GM23338 (cell line): ENCODE results near the gene LRSAM1. TPM values are rescaled to one million over a fixed set of nuclear protein-coding genes. Genes with fewer than 3 reads are reported as not detected.

Experiments used
- ATAC-seq: fragments of 200-7000 bp; cut with Tn5 transposase; 3 replicates; pipeline ENCODE4 v1.9.1; 2020
- DNase-seq: peaks from one replicate; pipeline ENCODE4 v3.0.0-alpha.2; 2015; ENCODE audit warnings: low spot score
- H2AFZ ChIP-seq: fragments of 200-600 bp; sonication (generic); 2 replicates; pipeline ENCODE4 v1.8.0; 2016; ENCODE audit warnings: antibody characterized with exemption, mild to moderate bottlenecking, moderate library complexity
- H3F3A ChIP-seq: fragments of 200-600 bp; sonication (generic); replicated peaks from 2 replicates; pipeline ENCODE4 v1.8.0; 2017; ENCODE audit warnings: antibody characterized with exemption, mixed run types, low read depth
- H3K27ac ChIP-seq: fragments of 200-600 bp; sonication (generic); 2 replicates; pipeline ENCODE4 v1.6.1; 2016; ENCODE audit warnings: low read depth
- H3K27me3 ChIP-seq: fragments of 200-600 bp; sonication (generic); 2 replicates; pipeline ENCODE4 v1.8.0; 2016; ENCODE audit warnings: mild to moderate bottlenecking, mixed run types, moderate library complexity; ENCODE audit not compliant: insufficient read depth
- H3K36me3 ChIP-seq: fragments of 200-600 bp; sonication (generic); 2 replicates; pipeline ENCODE4 v1.8.0; 2016; ENCODE audit warnings: mild to moderate bottlenecking; ENCODE audit not compliant: insufficient read depth
- H3K4me1 ChIP-seq: fragments of 200-600 bp; sonication (generic); 2 replicates; pipeline ENCODE4 v1.8.0; 2016; ENCODE audit warnings: mild to moderate bottlenecking, moderate library complexity; ENCODE audit not compliant: insufficient read depth
- H3K4me2 ChIP-seq: fragments of 200-600 bp; sonication (generic); 2 replicates; pipeline ENCODE4 v1.7.1; 2017; ENCODE audit warnings: mixed run types
- H3K4me3 ChIP-seq: fragments of 200-600 bp; sonication (generic); 2 replicates; pipeline ENCODE4 v1.6.1; 2016; ENCODE audit warnings: mixed run types
- H3K79me2 ChIP-seq: fragments of 200-600 bp; sonication (generic); replicated peaks from 2 replicates; pipeline ENCODE4 v1.8.0; 2017; ENCODE audit warnings: mild to moderate bottlenecking; ENCODE audit not compliant: insufficient read depth
- H3K9me2 ChIP-seq: fragments of 200-600 bp; sonication (generic); 2 replicates; pipeline ENCODE4 v1.8.0; 2017; ENCODE audit not compliant: insufficient read depth
- H4K20me1 ChIP-seq: fragments of 200-600 bp; sonication (generic); replicated peaks from 2 replicates; pipeline ENCODE4 v1.8.0; 2017; ENCODE audit warnings: mild to moderate bottlenecking; ENCODE audit not compliant: insufficient read depth
- H3K27ac Mint-ChIP-seq: 2 replicates; pipeline ENCODE4 v1.8.0; 2020; ENCODE audit warnings: inconsistent platforms, mild to moderate bottlenecking, moderate library complexity, mixed read lengths
- H3K27me3 Mint-ChIP-seq: 3 replicates; pipeline ENCODE4 v1.8.0; 2022; ENCODE audit warnings: low read depth, mild to moderate bottlenecking, moderate library complexity, mixed read lengths, inconsistent platforms; ENCODE audit not compliant: insufficient read depth, poor library complexity
- H3K36me3 Mint-ChIP-seq: 3 replicates; pipeline ENCODE4 v1.8.0; 2021; ENCODE audit warnings: low read depth, mild to moderate bottlenecking, inconsistent platforms, moderate library complexity, mixed read lengths
- H3K4me1 Mint-ChIP-seq: 3 replicates; pipeline ENCODE4 v1.8.0; 2020; ENCODE audit warnings: mild to moderate bottlenecking, inconsistent platforms, mixed read lengths
- H3K4me3 Mint-ChIP-seq: 3 replicates; pipeline ENCODE4 v1.8.0; 2021; ENCODE audit warnings: moderate library complexity, mild to moderate bottlenecking, inconsistent platforms, mixed read lengths
- H3K9me3 Mint-ChIP-seq: 3 replicates; pipeline ENCODE4 v1.8.0; 2020; ENCODE audit warnings: moderate library complexity, mild to moderate bottlenecking, inconsistent platforms, mixed read lengths
- CREB1 ChIP-seq: fragments of 250-450 bp; sonication (Bioruptor Pico); IDR thresholded peaks from 2 replicates; pipeline ENCODE4 v1.5.0; 2020; ENCODE audit warnings: low read depth, mild to moderate bottlenecking, moderate library complexity
- ETS1 ChIP-seq: IDR thresholded peaks from 2 replicates; pipeline ENCODE4 v1.6.1; 2016; ENCODE audit warnings: antibody characterized with exemption
- EZH2 ChIP-seq: fragments of 200-600 bp; sonication (generic); IDR thresholded peaks from one replicate; pipeline ENCODE4 v1.8.0; 2017; ENCODE audit warnings: antibody characterized with exemption, mild to moderate bottlenecking, low read depth; ENCODE audit not compliant: unreplicated experiment
- NANOG ChIP-seq: IDR thresholded peaks from 2 replicates; pipeline ENCODE4 v1.6.1; 2016; ENCODE audit warnings: antibody characterized with exemption, borderline replicate concordance
- POLR2AphosphoS5 ChIP-seq: IDR thresholded peaks from 2 replicates; pipeline ENCODE4 v1.6.1; 2016; ENCODE audit warnings: antibody characterized with exemption, low read depth
- STAT1 ChIP-seq: IDR thresholded peaks from one replicate; pipeline ENCODE4 v1.6.1; 2016; ENCODE audit warnings: antibody characterized with exemption; ENCODE audit not compliant: unreplicated experiment
- polyA plus RNA-seq: library from polyadenylated mRNA; unstranded; fragments of >200 nt; fragmentation: Nextera tagmentation; extraction: Ambion mirVana; gene quantifications from 2 replicates; pipeline ENCODE4 v1.2.1, GENCODE V29; 2016
- total RNA-seq: library from RNA; depleted of rRNA; stranded (reverse); fragments of >200 nt; shearing (Covaris generic); gene quantifications from 2 replicates; pipeline ENCODE4 v1.2.3, GENCODE V29; 2014
- TF ChIP-seq, protein P1 (sequence below): IDR thresholded peaks from one replicate; pipeline ENCODE4 v1.6.1; 2018; ENCODE audit warnings: antibody characterized with exemption; ENCODE audit not compliant: unreplicated experiment
- TF ChIP-seq, protein P2 (sequence below): fragments of 250-450 bp; sonication (Bioruptor Pico); IDR thresholded peaks from 2 replicates; pipeline ENCODE4 v1.5.0; 2020; ENCODE audit warnings: mild to moderate bottlenecking, moderate library complexity

Gene LRSAM1
- total and polyA plus RNA-seq, 2 experiments from 2014 or later = 12.8 to 21.9 TPM

- H4K20me1 ChIP-seq = no peaks in the 10 kb centered on the region
- H3K27me3 ChIP-seq = no peaks in the 10 kb centered on the region
- H3K4me2 ChIP-seq = no peak overlapping the region
- H3K27me3 Mint-ChIP-seq = peaks cover 8% of the 10 kb centered on the region
- peaks cover 4% of the 10 kb centered on the region for H3K4me1 Mint-ChIP-seq
- peaks cover 6% of the 10 kb centered on the region; the same call in 1 of the 2 replicates for H3F3A ChIP-seq
- ATAC-seq = no peak
- no peak for TF ChIP-seq EZH2
- TF ChIP-seq NANOG = no peak
- TF ChIP-seq, protein P1, sequence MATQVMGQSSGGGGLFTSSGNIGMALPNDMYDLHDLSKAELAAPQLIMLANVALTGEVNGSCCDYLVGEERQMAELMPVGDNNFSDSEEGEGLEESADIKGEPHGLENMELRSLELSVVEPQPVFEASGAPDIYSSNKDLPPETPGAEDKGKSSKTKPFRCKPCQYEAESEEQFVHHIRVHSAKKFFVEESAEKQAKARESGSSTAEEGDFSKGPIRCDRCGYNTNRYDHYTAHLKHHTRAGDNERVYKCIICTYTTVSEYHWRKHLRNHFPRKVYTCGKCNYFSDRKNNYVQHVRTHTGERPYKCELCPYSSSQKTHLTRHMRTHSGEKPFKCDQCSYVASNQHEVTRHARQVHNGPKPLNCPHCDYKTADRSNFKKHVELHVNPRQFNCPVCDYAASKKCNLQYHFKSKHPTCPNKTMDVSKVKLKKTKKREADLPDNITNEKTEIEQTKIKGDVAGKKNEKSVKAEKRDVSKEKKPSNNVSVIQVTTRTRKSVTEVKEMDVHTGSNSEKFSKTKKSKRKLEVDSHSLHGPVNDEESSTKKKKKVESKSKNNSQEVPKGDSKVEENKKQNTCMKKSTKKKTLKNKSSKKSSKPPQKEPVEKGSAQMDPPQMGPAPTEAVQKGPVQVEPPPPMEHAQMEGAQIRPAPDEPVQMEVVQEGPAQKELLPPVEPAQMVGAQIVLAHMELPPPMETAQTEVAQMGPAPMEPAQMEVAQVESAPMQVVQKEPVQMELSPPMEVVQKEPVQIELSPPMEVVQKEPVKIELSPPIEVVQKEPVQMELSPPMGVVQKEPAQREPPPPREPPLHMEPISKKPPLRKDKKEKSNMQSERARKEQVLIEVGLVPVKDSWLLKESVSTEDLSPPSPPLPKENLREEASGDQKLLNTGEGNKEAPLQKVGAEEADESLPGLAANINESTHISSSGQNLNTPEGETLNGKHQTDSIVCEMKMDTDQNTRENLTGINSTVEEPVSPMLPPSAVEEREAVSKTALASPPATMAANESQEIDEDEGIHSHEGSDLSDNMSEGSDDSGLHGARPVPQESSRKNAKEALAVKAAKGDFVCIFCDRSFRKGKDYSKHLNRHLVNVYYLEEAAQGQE = no peak
- TF ChIP-seq CREB1 (CRISPR knock-in tag) = no peak
- no peak for TF ChIP-seq ETS1
- TF ChIP-seq, protein P2, sequence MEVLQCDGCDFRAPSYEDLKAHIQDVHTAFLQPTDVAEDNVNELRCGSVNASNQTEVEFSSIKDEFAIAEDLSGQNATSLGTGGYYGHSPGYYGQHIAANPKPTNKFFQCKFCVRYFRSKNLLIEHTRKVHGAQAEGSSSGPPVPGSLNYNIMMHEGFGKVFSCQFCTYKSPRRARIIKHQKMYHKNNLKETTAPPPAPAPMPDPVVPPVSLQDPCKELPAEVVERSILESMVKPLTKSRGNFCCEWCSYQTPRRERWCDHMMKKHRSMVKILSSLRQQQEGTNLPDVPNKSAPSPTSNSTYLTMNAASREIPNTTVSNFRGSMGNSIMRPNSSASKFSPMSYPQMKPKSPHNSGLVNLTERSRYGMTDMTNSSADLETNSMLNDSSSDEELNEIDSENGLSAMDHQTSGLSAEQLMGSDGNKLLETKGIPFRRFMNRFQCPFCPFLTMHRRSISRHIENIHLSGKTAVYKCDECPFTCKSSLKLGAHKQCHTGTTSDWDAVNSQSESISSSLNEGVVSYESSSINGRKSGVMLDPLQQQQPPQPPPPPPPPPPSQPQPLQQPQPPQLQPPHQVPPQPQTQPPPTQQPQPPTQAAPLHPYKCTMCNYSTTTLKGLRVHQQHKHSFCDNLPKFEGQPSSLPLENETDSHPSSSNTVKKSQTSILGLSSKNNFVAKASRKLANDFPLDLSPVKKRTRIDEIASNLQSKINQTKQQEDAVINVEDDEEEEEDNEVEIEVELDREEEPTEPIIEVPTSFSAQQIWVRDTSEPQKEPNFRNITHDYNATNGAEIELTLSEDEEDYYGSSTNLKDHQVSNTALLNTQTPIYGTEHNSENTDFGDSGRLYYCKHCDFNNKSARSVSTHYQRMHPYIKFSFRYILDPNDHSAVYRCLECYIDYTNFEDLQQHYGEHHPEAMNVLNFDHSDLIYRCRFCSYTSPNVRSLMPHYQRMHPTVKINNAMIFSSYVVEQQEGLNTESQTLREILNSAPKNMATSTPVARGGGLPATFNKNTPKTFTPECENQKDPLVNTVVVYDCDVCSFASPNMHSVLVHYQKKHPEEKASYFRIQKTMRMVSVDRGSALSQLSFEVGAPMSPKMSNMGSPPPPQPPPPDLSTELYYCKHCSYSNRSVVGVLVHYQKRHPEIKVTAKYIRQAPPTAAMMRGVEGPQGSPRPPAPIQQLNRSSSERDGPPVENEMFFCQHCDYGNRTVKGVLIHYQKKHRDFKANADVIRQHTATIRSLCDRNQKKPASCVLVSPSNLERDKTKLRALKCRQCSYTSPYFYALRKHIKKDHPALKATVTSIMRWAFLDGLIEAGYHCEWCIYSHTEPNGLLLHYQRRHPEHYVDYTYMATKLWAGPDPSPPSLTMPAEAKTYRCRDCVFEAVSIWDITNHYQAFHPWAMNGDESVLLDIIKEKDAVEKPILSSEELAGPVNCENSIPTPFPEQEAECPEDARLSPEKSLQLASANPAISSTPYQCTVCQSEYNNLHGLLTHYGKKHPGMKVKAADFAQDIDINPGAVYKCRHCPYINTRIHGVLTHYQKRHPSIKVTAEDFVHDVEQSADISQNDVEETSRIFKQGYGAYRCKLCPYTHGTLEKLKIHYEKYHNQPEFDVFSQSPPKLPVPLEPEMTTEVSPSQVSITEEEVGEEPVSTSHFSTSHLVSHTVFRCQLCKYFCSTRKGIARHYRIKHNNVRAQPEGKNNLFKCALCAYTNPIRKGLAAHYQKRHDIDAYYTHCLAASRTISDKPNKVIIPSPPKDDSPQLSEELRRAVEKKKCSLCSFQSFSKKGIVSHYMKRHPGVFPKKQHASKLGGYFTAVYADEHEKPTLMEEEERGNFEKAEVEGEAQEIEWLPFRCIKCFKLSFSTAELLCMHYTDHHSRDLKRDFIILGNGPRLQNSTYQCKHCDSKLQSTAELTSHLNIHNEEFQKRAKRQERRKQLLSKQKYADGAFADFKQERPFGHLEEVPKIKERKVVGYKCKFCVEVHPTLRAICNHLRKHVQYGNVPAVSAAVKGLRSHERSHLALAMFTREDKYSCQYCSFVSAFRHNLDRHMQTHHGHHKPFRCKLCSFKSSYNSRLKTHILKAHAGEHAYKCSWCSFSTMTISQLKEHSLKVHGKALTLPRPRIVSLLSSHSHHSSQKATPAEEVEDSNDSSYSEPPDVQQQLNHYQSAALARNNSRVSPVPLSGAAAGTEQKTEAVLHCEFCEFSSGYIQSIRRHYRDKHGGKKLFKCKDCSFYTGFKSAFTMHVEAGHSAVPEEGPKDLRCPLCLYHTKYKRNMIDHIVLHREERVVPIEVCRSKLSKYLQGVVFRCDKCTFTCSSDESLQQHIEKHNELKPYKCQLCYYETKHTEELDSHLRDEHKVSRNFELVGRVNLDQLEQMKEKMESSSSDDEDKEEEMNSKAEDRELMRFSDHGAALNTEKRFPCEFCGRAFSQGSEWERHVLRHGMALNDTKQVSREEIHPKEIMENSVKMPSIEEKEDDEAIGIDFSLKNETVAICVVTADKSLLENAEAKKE (CRISPR knock-in tag) = no peak
- no peak for TF ChIP-seq POLR2AphosphoS5
- TF ChIP-seq STAT1 = no peak
- peaks cover 7% of the 10 kb centered on the region; the same call in 1 of the 3 replicates for H3K36me3 Mint-ChIP-seq
- H2AFZ ChIP-seq = no peak overlapping the region
- H3K4me1 ChIP-seq = no peaks in the 10 kb centered on the region
- peak overlapping the region; percentile 83 for H3K27ac Mint-ChIP-seq
- no peaks in the 10 kb centered on the region for H3K9me2 ChIP-seq
- no peak for DNase-seq
- H3K27ac ChIP-seq = no peak overlapping the region
- H3K79me2 ChIP-seq = no peaks in the 10 kb centered on the region
- H3K9me3 Mint-ChIP-seq = no peaks in the 10 kb centered on the region
- no peaks in the 10 kb centered on the region for H3K36me3 ChIP-seq
- H3K4me3 Mint-ChIP-seq = no peak overlapping the region
- H3K4me3 ChIP-seq = no peak overlapping the region
Measured at GRCh38 chr9:127500862-127501261, 49.6 kb downstream of the LRSAM1 start.
